Renal cortical epithelial cell (primary cell): ENCODE measurements around the gene RBM38. TPM values are rescaled to one million over a fixed set of nuclear protein-coding genes. Genes with fewer than 3 reads are reported as not detected.

Experiments used
- DNase-seq: peaks from one replicate; pipeline ENCODE4 v3.0.0-alpha.2; 2011; ENCODE audit warnings: low read depth
- total RNA-seq: library from RNA; depleted of rRNA; stranded (reverse); fragments of >200 nt; gene quantifications from 2 replicates; pipeline ENCODE4 v1.2.3, GENCODE V29; 2014

RBM38 gene
- total RNA-seq, 1 donor from 2014 or later = 14.8 TPM

GRCh38 chr20:57374931-57375651, 16.1 kb upstream of the RBM38 start:
- no peak for DNase-seq

DNA sequence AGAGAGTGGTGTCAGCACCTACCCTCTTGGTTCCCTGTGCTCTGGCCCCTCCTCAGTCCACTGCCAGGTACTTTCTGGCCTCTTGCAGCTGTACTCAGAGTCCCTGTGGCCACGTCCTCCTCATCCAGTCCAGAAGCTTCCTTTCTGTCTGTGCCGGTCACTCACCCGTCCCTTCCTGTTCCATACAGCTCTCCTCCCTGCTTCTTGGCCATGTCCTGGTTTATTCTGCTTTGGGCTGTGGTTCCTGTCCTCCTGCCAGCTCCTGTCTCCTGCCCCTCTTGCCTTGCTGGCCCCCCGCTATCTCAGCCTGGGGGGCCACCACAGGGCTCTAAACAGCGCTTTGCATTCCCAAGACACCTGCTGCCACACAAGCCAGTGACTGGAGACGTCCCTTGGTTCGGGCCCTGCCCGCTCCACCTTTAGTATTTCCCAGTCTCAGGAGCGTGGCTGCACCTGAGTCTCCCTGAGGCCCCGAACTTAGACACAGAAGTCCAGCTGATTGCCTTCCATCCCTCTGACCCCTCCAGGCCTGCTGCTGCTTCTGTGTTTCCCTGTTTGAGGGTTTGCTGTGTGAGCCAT, 15.5 kb upstream of the RBM38 start:
- no peak for DNase-seq

DNA sequence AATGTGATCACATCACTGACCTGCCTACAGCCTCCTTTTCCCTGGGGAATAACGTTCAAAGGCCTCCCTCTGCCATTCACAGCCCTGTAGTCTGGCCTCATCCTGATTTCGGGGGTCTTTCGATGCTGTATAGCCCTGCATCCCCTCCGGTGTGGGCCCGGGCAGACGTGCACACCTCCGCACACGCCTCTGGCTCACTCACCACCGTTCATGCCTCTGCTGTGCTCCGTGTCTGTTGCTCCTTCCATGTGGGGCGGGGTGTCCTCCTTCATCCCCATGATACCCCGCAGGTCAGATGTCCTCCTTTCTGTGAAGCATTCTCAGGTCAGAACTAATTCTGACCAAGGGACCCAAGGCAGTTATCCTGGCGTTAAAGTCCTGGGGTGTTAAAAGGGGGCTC, 13.8 kb upstream of the RBM38 start:
- DNase-seq = no peak

DNA sequence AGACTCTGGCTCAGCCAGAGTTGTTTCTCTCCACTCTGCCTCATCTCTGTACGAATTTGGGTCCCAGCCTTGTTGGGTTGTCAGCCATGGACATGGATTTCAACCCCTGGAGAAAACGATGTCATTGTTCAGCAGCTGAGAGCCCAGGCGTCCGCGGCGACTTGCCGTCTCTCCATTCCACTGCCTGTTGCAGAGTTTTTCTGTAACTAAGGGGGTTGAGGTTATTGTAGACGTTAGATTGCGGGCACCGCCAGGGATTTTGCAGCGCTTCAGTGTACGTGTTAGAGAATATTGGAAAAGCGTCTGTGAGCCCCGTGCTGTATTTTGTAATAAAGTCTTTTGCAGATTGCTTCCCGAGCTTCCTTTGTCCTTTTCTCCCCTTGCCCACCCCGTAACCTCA, 13.1 kb upstream of the RBM38 start:
- no peak for DNase-seq

- no peak for DNase-seq
Observed at GRCh38 chr20:57378646-57379262, 12.4 kb upstream of the RBM38 start.

- DNase-seq = no peak
Observed at GRCh38 chr20:57379263-57379647, 11.9 kb upstream of the RBM38 start.

DNA sequence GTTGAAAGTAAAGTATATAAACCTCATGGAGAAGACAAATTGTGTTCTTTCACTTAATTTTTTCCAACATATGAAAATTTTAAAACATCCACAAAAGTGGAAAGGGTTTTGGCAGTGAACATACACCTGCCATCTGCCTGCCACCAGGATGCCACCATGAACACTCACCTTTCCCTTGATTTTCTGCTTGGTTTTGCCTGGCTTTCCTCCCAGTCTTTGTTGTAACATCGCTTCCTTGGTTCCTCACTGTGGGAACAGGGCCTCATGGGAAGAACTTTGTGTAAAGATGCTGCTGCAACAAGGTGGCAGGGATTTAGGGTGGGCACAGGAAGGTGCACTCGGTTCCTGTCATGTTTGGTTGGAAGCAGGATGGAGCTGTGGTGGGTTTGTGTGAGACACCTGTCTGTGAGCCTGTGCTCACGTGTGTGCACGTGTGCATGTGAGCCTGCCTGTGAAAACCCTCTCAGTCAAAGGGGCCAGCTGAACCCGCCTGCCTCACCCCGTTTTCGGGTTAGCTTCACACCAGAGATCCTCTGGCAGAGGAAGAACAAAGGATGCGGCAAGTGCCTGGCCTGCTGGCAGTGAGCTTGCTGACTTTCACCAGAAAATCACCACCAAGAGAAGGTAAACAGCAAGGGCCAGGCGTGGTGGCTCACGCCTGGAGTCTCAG, 11.0 kb upstream of the RBM38 start:
- DNase-seq = no peak

DNA sequence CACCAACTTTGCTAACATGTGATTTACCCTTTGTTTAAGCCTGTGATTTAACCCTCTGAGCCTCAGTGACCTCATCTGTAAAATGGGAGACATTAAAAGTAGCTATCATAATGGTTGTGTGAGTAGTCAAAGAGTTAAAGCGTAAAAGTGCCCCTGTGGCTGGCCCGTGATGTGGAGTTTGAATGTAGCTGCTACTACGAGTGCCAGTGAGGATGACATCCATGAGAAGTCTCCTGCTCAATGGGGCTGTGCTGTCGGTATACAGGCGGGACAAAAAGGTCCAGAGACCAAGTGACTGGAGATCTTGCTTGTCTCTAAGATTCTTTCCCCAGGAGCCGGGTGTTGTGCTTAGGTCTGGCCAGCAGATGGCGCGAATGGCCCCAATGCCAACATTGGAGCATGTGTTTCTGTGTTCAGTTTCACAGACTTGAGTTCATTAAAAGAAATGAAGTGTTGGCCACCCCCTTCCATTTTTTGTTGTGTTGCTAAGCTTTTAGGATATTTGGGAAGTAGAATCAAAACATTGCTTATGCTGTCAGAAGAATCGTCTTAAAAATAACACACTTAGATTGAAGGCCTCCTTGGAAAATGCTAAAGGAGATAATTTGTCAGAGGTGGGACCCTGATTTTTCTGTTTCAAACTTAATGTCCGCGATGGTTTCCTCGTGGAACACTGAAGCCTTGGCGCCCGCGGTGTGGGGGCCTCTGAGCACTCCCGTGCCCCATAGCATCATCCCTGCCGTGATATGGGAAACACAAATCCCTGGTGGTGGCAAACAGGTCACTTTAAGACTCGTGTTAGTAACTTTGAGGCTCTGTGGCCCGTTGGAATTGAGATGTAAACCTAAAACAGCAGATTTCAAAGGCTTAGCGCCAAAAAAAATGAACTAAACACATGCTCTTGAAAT, 9.3 kb upstream of the RBM38 start:
- DNase-seq = peak; percentile 55

DNA sequence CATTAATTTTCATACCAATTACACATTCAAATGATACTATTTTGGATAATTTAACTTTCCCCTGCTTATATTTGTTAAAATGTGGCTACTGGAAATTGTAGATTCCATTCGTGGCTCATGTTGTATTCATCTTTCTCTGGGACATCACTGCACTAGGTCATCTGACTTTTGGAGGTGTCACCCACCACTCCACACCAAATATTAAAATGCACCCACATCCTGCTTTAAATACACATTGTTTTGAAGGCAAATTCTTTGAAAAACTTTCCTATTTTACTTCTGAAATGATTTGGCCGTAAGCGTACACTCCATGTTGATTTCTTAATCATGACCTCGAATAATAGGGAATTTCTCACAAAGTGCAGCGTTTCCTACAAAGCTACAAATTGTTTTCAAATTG, 8.7 kb upstream of the RBM38 start:
- no peak for DNase-seq

DNA sequence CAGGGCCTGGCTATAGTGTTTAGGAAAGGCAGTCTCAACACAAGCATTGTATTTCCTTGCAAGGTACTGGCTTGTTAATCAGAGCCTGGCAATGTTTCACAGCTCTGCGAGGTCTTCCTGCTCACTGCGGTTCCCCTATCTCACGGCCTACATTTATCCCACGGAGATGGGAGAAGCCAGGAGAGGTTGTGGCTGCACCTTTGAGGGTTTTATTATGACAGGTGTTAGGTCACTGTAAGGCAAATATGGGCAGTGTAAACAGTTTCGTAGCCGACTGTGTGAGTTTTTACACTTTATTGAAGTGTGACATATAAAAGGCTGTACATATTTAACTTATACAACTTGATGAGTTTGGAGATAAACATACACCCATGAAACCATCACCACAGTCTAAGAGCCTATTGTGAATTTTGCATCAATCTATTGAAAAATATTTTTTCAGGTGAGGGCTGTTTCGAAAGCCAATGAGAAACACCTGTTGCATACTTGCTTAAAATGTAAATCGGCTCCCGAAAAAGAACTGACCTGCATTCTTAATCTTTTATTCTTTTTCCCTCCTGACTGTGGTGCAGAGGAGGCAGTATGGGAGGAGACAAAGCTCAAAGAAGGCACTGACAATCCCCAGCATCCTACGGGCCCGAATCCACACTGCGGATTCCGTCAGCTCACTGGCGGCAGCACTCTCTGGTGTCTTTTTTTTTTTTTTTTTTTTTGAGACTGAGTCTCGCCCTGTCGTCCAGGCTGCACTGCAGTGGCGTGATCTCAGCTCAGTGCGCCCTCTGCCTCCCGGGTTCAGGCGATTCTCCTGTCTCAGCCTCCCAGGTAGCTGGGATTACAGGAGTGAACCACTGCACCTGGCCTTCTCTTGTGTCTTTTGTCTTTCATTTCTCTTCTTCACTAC, 7.5 kb upstream of the RBM38 start:
- no peak for DNase-seq

DNA sequence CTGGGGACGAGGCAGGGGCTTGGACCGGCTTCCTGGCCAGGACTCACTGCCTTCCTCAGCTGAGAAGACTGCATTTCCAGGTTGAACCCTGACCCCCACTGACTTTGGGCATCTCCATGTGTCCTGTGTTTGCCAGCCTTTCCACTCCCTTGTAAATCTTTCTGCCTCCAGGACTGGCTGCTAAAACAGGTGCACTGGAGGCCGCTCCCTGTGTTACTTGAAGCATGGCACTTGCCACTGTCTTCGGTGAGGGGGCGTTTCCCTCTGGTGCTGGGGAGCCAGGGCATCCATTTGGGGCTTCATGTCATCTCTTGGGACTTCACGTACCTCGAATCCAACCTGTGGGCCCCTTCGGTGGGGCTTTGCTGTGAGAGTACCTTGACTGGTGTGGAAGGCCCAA, 6.7 kb upstream of the RBM38 start:
- no peak for DNase-seq

DNA sequence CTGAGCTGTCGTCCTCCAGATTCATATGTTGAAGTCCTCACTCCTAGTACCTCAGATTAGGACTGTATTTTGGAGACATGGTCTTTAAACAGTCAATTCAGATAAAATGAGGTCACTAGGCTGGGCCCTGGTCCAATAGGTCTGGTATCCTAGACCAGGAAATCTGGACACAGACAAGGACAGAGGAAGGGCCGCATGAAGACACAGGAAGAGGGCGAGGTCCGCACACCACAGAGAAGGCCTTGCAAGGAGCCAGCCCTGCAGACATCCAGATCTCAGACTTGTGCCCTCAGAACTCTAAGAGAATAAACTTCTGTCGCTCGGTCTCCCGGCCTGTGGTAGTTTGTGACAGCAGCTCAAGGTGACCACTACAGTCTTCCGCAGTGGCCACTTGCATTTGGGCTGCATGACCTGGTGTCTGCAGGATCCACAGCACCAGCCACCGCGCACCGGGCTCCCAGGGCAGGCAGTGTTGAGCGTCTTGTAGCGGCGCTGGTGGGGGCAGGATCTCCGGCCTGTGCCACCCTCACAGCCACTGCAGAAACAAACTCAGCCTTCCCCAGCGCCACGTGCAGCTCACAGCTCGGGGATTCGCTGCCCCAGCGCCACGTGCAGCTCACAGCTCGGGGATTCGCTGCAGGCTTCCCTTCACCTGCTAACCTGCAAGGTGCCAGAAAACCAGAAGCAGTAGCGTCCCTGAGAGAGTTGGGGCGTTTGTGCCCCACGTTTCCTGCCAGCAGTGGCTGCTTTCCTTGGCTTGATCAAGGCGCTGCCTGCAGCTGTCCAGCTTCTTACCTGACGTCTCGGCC, 6.0 kb upstream of the RBM38 start:
- DNase-seq = no peak

- no peak for DNase-seq
Observed at GRCh38 chr20:57385940-57386339, 5.3 kb upstream of the RBM38 start.

DNA sequence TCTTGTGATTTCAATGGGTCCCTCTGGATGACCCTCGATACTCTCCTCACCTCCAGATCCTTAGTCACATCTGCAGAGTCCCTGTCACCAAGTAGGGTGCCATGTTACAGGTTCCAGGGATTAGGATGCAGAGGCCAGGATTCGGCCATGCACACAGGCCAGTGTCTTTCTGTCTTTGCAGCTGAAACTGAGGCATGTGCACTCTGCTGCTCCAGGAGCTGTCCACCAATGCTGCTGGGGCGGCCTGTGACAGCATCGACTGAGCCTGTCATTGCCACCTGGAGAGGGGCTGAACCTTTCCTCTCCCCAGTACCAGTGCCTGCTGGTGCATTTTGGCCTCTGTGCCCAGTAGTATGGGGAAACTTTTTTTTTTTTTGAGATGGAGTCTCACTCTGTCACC, 4.4 kb upstream of the RBM38 start:
- no peak for DNase-seq

DNA sequence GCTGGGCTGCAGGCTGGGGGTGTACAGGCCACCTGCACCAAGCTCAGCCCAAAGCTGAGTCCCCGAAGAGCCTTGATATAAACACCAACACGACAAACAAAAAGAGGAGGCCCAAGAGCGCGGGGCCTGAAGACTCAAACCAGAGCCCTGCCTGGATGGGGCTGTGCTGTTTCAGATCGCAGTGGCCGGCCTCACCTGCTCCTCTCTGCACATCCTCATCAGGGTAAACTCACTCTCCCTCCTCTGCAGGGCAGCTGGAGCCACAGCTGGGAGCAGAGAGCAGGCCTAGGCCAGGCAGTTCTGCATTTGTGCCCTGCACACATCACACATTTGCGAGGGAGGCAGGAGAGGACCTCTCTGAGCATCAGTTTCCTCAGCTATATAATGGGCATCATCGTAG, 3.7 kb upstream of the RBM38 start:
- DNase-seq = no peak

DNA sequence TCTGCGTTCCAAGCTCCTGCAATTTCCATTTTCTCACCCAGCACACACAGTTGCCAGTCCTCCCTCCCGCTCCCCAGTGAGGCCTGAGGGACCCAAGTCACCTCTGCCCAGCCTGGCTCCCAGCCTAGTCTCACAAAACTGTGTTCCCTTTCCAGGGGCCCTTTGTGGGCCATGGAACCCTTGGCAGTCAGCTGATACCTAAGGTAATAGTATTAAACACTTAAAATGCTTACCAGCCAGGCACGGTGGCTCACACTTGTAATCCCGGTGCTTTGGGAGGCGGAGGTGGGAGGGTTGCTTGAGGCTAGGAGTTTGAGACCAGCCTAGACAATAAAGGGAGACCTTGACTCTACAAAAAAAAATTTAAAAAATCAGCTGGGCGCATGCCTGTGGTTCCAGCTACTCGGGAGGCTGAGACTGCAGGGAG, 3.2 kb upstream of the RBM38 start:
- no peak for DNase-seq

GRCh38 chr20:57388953-57389694, 2.1 kb upstream of the RBM38 start:
- peak; percentile 17 for DNase-seq

- DNase-seq = no peak
Observed at GRCh38 chr20:57389695-57390603, 1.2 kb upstream of the RBM38 start.
